ENCODE data around the gene SLCO3A1.

SLCO3A1 gene

GRCh38 chr15:91853511-91853947 is at the start of gene SLCO3A1:
Gene SLCO3A1, plus strand, starts transcription at chr15:91853708.
- H3K4me3 ChIP-seq (ENCODE audit: low read depth, low read length), result peak within 1 kb of the TSS; percentile 65
- DNase-seq (ENCODE audit: low read depth), result no peak

GRCh38 chr15:91807122-91807521 is 46.4 kb upstream of the SLCO3A1 start:
- H3K4me3 ChIP-seq (ENCODE audit: low read depth, low read length), result no peak overlapping the region
- no peak for DNase-seq (ENCODE audit: low read depth)

- DNase-seq (ENCODE audit: low read depth), result no peak
- no peak overlapping the region for H3K4me3 ChIP-seq (ENCODE audit: low read depth, low read length)
Measured at GRCh38 chr15:91813924-91814323, 39.6 kb upstream of the SLCO3A1 start.

DNA sequence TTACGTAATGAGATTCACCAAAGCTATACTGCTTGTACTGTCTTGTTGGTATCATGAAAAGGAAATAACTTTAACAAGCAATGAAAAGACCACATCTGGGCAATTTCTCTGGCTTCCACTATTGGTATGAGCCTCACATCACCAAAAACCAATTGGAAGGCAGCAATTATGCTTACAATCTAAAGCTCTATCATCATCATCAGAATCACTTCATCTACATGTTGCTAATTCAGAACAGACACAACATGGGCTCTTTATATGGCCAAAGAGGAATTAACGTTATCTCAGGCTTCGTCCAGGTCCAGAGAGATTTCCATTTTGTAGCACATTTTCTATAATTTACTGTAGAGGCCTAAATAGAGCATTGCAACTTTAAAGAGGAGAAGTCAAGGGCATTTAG is 36.6 kb upstream of the SLCO3A1 start:
- DNase-seq (ENCODE audit: low read depth), result no peak
- H3K4me3 ChIP-seq (ENCODE audit: low read depth, low read length), result no peak overlapping the region

DNA sequence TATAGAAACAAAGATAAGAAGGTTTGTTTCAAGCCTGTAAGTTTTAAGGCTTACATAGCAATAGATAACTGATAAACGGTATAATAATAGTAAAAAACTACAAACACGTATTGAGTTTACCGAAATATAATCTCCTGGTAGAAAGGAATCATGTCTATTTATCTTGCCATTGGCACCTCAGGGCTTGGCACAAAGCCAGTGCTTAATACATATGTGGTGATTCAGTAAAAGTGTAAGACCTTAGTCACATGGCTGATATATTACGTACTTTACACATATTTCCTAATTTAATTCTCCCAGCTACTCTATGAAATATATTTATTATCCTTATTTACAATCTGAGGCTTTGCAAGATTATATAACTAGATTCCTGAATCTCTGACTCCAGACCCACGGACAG is 32.0 kb upstream of the SLCO3A1 start:
- no peak overlapping the region for H3K4me3 ChIP-seq (ENCODE audit: low read depth, low read length)
- no peak for DNase-seq (ENCODE audit: low read depth)

DNA sequence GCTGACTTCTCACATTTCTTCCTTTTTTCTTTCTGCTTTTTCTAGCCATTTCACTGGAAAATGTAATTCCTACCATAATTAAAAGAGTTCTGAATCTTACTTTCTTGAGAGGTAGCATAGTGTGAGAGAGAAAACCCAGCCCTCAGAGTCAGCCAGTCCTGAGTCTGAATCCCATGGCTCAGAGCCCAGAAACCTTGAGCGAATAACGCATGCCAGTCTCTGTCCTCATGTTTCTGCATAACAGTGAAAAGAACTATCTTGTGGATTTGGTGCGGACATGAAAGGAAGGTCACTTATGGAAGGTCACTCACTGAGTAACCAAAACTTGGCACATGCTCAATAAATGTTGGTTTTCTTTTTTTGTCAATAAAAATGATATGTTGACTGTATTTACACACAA is 29.3 kb upstream of the SLCO3A1 start:
- no peak overlapping the region for H3K4me3 ChIP-seq (ENCODE audit: low read depth, low read length)
- no peak for DNase-seq (ENCODE audit: low read depth)

DNA sequence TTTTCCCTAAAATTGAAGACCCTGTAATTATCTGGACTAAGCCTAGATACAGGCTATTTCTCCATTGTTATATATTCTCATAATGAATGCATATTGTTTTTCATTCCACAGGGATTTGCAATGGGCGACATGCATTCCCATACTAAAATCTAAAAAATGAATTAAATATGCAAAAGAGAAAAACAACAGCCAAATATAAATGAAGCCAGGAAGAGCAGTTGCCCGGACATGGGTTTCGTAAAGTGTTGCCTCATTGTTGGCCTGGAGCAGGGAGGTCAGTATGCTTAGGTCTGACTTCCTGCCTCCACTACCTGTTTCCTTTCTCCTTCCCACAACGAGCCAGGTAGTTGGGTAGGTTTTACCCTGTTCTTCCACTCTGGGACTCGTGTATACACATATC is 27.1 kb upstream of the SLCO3A1 start:
- DNase-seq (ENCODE audit: low read depth), result no peak

DNA sequence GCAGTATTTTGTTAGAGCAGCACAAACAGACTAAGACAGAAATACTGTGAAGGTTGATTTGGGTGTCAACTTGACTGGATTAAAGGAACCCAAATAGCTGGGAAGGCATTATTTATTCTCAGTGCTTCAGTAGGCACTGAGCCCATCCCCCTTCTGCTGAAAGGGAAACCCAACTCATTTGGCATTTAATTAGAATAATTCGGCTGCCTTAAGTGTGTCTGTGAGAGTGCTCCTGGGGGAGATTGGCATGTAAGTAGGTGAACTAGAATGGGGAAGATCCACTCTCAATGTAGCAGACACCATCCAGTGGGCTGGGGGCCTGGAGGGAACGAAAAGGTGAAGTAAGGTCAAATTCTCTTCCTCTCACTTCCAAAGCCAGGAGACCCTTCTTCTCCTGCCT is 20.5 kb upstream of the SLCO3A1 start:
- no peak overlapping the region for H3K4me3 ChIP-seq (ENCODE audit: low read depth, low read length)
- no peak for DNase-seq (ENCODE audit: low read depth)

More for the DNA sequence above, 27.1 kb upstream of the SLCO3A1 start:
- no peak overlapping the region for H3K4me3 ChIP-seq (ENCODE audit: low read depth, low read length)

DNA sequence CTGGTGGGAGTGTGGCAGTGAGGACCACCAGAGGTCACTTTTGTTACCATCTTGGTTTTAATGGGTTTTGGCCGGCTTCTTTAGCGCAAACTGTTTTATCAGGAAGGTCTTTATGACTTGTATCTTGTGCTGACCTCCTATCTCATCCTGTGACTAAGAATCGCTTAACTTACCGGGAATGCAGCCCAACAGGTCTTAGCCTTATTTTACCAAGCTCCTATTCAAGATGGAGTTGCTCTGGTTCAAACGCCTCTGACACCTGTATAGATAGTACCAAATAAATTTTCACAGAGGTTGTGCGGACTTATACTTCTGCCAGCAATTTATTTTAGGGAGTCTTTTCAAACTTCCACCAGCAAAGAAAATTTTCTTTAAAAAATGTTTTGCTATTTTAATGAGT is 13.6 kb upstream of the SLCO3A1 start:
- no peak for DNase-seq (ENCODE audit: low read depth)
- no peak overlapping the region for H3K4me3 ChIP-seq (ENCODE audit: low read depth, low read length)

- DNase-seq (ENCODE audit: low read depth), result no peak
- H3K4me3 ChIP-seq (ENCODE audit: low read depth, low read length), result no peak overlapping the region
Measured at GRCh38 chr15:91841861-91842260, 11.6 kb upstream of the SLCO3A1 start.

- H3K4me3 ChIP-seq (ENCODE audit: low read depth, low read length), result no peak overlapping the region
- no peak for DNase-seq (ENCODE audit: low read depth)
Measured at GRCh38 chr15:91844341-91844740, 9.2 kb upstream of the SLCO3A1 start.

GRCh38 chr15:91844928-91845327 is 8.6 kb upstream of the SLCO3A1 start:
- no peak overlapping the region for H3K4me3 ChIP-seq (ENCODE audit: low read depth, low read length)
- no peak for DNase-seq (ENCODE audit: low read depth)

- no peak for DNase-seq (ENCODE audit: low read depth)
- H3K4me3 ChIP-seq (ENCODE audit: low read depth, low read length), result no peak overlapping the region
Measured at GRCh38 chr15:91845720-91846119, 7.8 kb upstream of the SLCO3A1 start.

- no peak overlapping the region for H3K4me3 ChIP-seq (ENCODE audit: low read depth, low read length)
- no peak for DNase-seq (ENCODE audit: low read depth)
Measured at GRCh38 chr15:91849180-91849579, 4.3 kb upstream of the SLCO3A1 start.

DNA sequence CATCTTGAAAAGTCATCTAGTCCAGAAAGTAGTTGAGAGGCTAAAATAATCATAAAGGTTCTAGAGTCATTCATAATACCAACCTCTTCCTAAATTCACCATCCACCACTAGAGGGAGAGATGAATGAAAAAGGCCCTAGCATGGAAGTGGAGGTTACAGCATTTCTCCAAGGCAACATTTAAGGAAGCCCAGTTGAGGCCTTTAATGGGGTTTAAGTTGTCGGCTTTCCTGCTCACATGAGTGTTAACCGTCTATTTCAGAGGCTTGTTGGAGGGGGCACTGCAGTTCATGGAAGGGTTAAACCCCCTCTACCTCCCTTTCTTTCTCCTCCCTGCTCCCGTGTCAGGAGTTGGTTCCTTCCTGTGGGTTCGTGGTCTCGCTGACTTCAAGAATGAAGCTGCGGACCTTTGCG is 3.8 kb upstream of the SLCO3A1 start:
- no peak overlapping the region for H3K4me3 ChIP-seq (ENCODE audit: low read depth, low read length)
- no peak for DNase-seq (ENCODE audit: low read depth)

GRCh38 chr15:91852741-91853510 is 582 bp upstream of the SLCO3A1 start:
- no peak for DNase-seq (ENCODE audit: low read depth)
- peak overlapping the region; percentile 65 for H3K4me3 ChIP-seq (ENCODE audit: low read depth, low read length)

GRCh38 chr15:91853948-91854638 is 585 bp downstream of the SLCO3A1 start:
- peak overlapping the region; percentile 65 for H3K4me3 ChIP-seq (ENCODE audit: low read depth, low read length)
- no peak for DNase-seq (ENCODE audit: low read depth)

DNA sequence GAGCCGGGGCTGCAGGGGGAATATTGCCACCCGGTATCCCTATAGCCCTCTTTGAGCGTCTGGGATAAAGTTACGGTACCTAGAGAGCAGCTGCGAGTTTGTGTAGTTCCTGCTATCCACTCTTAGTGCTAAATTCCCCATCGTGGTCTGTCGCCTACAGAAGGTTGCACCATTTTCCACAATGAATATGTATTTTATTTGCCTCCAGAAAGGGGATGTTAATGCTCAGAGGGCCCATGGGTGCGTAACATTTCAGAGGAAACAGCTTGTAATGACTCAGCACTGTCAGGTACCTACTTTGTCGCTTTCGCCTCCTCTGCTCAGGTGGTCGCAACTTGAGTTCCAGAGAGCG is 1.1 kb downstream of the SLCO3A1 start:
- no peak for DNase-seq (ENCODE audit: low read depth)
- peak overlapping the region; percentile 65 for H3K4me3 ChIP-seq (ENCODE audit: low read depth, low read length)

GRCh38 chr15:91855241-91855640 is 1.7 kb downstream of the SLCO3A1 start:
- DNase-seq (ENCODE audit: low read depth), result no peak
- no peak overlapping the region for H3K4me3 ChIP-seq (ENCODE audit: low read depth, low read length)

DNA sequence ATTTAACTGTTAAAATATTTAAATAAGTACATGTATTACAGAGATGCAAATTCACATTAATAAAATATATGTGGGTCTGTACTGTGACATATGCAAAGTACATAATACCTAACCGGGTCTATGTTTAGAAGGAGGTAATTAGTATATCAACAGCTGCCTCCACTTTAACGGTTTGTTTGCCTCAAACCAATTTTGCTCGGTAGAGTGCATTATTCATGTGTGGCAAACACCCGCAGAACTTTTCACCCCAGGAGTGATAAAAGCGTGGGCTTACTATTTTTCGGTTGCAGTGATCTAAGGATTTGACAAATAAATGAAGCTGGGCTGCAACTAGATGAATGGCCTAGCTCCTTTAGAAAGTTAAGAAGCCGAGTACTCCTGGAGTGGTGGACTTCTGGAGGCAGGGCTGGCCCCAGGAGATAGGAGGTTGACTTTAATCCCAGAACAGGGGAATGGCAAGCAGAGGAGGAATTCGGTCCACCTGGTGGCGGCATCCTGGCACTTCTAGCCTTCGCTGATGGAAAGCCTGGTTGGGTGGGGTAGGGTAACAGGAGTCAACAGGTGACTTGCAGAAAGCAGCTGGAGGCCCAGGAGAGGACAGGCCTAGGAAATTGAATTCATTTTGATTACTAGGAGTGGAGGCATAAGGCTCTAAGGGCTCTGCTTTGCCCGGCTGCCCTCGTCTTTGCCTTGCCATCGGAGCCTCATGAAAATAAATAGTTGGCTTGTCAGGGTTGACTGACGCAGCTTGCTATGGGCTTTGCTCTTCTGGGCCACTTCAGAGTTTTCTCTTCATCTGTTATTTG is 2.4 kb downstream of the SLCO3A1 start:
- no peak for DNase-seq (ENCODE audit: low read depth)
- H3K4me3 ChIP-seq (ENCODE audit: low read depth, low read length), result no peak overlapping the region

Data from skeletal muscle cell (primary cell).